ENCODE results near the gene SEC11A. TPM values are rescaled to one million over a fixed set of nuclear protein-coding genes. Genes with fewer than 3 reads are reported as not detected.
"Not testable (repeated sequence)": the region's sequence is repeated elsewhere in the genome, so short reads cannot be mapped to it uniquely, and the experiment has no call there.

The SEC11A gene
- total RNA-seq, 3 donors from 2014 or later (not counting 1 experiment from before 2014, with no cell fraction given) = 78.7 to 89.3 (median 81.8) TPM

- Histone ChIP-seq H3K27ac (ENCODE audit: low read length) (no peak overlapping the region), H3K27me3 (ENCODE audit: control insufficient read depth, insufficient read depth, low read length) (no peaks in the 10 kb centered on the region), H3K36me3 (ENCODE audit: control insufficient read depth, insufficient read depth, low read length) (no peaks in the 10 kb centered on the region), H3K4me1 (ENCODE audit: control insufficient read depth, insufficient read depth, low read length) (peaks cover 26% of the 10 kb centered on the region), H3K4me3 (ENCODE audit: low read length) (no peak overlapping the region), H3K9me3 (ENCODE audit: control insufficient read depth, insufficient read depth, low read length) (no peaks in the 10 kb centered on the region)
- ATAC-seq (no peak), DNase-seq (no peak)
- peaks cover 53 to 64% of the 10 kb centered on the region in 2 donors for H3K4me1 Mint-ChIP-seq
- 90% methylated on average over 1 of the region's 3 CpGs for WGBS (ENCODE audit: insufficient coverage)
- no peaks in the 10 kb centered on the region for H3K36me3 Mint-ChIP-seq
- H3K4me3 Mint-ChIP-seq = no peak overlapping the region
- TF ChIP-seq CTCF (IDR thresholded peaks at IDR 0.05) = no peak
- intact Hi-C loops (cut with micrococcal nuclease) = no loop called here
- H3K27ac Mint-ChIP-seq = peak overlapping the region; percentile 19 to 39
- H3K27me3 Mint-ChIP-seq (ENCODE audit: low read depth in 2 of 2) = no peaks in the 10 kb centered on the region
- no peaks in the 10 kb centered on the region for H3K9me3 Mint-ChIP-seq
Observed at GRCh38 chr15:84752700-84753099, 36.8 kb upstream of the SEC11A start.

GRCh38 chr15:84752195-84752594 is 36.3 kb upstream of the SEC11A start:
- no peaks in the 10 kb centered on the region for H3K27me3 ChIP-seq (ENCODE audit: control insufficient read depth, insufficient read depth, low read length)
- H3K27ac ChIP-seq (ENCODE audit: low read length) = no peak overlapping the region
- H3K4me1 ChIP-seq (ENCODE audit: control insufficient read depth, insufficient read depth, low read length) = peaks cover 31% of the 10 kb centered on the region
- intact Hi-C loops (cut with micrococcal nuclease) = no loop called here
- no peaks in the 10 kb centered on the region for H3K36me3 ChIP-seq (ENCODE audit: control insufficient read depth, insufficient read depth, low read length)
- ATAC-seq (no peak), DNase-seq (no peak)
- Mint-ChIP-seq H3K27me3 (ENCODE audit: low read depth in 2 of 2) (no peaks in the 10 kb centered on the region), H3K27ac (peak overlapping the region; percentile 4 to 39), H3K9me3 (no peaks in the 10 kb centered on the region), H3K4me3 (peak overlapping the region; percentile 0), H3K36me3 (no peaks in the 10 kb centered on the region), H3K4me1 (peaks cover 58 to 67% of the 10 kb centered on the region in 2 donors)
- no peaks in the 10 kb centered on the region for H3K9me3 ChIP-seq (ENCODE audit: control insufficient read depth, insufficient read depth, low read length)
- 100% methylated on average over 1 of the region's 1 CpG for WGBS (ENCODE audit: insufficient coverage)
- no peak overlapping the region for H3K4me3 ChIP-seq (ENCODE audit: low read length)
- no peak for TF ChIP-seq CTCF (IDR thresholded peaks at IDR 0.05)

GRCh38 chr15:84751721-84752120 is 35.8 kb upstream of the SEC11A start:
- DNase-seq; H3K9me3 Mint-ChIP-seq; ATAC-seq; H3K27ac ChIP-seq (ENCODE audit: low read length); H3K27me3 ChIP-seq (ENCODE audit: control insufficient read depth, insufficient read depth, low read length); H3K4me3 Mint-ChIP-seq; H3K4me3 ChIP-seq (ENCODE audit: low read length); H3K27me3 Mint-ChIP-seq (ENCODE audit: low read depth in 2 of 2); intact Hi-C loops (cut with micrococcal nuclease); H3K36me3 ChIP-seq (ENCODE audit: control insufficient read depth, insufficient read depth, low read length); H3K36me3 Mint-ChIP-seq; H3K9me3 ChIP-seq (ENCODE audit: control insufficient read depth, insufficient read depth, low read length): not testable (repeated sequence)
- Mint-ChIP-seq H3K27ac (peak overlapping the region; percentile 4 to 39), H3K4me1 (peaks cover 60 to 66% of the 10 kb centered on the region in 2 donors)
- WGBS (ENCODE audit: insufficient coverage) = 95% methylated on average over 5 of the region's 6 CpGs
- H3K4me1 ChIP-seq (ENCODE audit: control insufficient read depth, insufficient read depth, low read length) = peaks cover 36% of the 10 kb centered on the region

- Histone ChIP-seq H3K4me3 (ENCODE audit: low read length) (no peak overlapping the region), H3K36me3 (ENCODE audit: control insufficient read depth, insufficient read depth, low read length) (no peaks in the 10 kb centered on the region), H3K4me1 (ENCODE audit: control insufficient read depth, insufficient read depth, low read length) (peaks cover 36% of the 10 kb centered on the region), H3K27ac (ENCODE audit: low read length) (no peak overlapping the region), H3K27me3 (ENCODE audit: control insufficient read depth, insufficient read depth, low read length) (no peaks in the 10 kb centered on the region), H3K9me3 (ENCODE audit: control insufficient read depth, insufficient read depth, low read length) (no peaks in the 10 kb centered on the region)
- no peaks in the 10 kb centered on the region for H3K9me3 Mint-ChIP-seq
- no peak for ATAC-seq
- WGBS (ENCODE audit: insufficient coverage) = 26% methylated on average over 2 of the region's 2 CpGs
- intact Hi-C loops (cut with micrococcal nuclease) = no loop called here
- peak overlapping the region; percentile 28 for H3K4me3 Mint-ChIP-seq
- H3K4me1 Mint-ChIP-seq = peaks cover 54 to 65% of the 10 kb centered on the region in 2 donors
- DNase-seq = peak in 1 of 2 donors; percentile 19
- no peaks in the 10 kb centered on the region for H3K36me3 Mint-ChIP-seq
- no peak for TF ChIP-seq CTCF (IDR thresholded peaks at IDR 0.05)
- peak overlapping the region; percentile 90 to 93 for H3K27ac Mint-ChIP-seq
- no peaks in the 10 kb centered on the region for H3K27me3 Mint-ChIP-seq (ENCODE audit: low read depth in 2 of 2)
Observed at GRCh38 chr15:84750583-84751092, 34.7 kb upstream of the SEC11A start.

Measured in natural killer cell (primary cell).